Activated T-cell treated with anti-CD3 and anti-CD28 coated beads for 48 hours (primary cell): Measurements from ENCODE around the gene UBASH3B.

Experiments
- DNase-seq: peaks from one replicate; pipeline ENCODE4 v3.0.0-alpha.2; 2020; ENCODE audit warnings: low read depth

UBASH3B gene

DNA sequence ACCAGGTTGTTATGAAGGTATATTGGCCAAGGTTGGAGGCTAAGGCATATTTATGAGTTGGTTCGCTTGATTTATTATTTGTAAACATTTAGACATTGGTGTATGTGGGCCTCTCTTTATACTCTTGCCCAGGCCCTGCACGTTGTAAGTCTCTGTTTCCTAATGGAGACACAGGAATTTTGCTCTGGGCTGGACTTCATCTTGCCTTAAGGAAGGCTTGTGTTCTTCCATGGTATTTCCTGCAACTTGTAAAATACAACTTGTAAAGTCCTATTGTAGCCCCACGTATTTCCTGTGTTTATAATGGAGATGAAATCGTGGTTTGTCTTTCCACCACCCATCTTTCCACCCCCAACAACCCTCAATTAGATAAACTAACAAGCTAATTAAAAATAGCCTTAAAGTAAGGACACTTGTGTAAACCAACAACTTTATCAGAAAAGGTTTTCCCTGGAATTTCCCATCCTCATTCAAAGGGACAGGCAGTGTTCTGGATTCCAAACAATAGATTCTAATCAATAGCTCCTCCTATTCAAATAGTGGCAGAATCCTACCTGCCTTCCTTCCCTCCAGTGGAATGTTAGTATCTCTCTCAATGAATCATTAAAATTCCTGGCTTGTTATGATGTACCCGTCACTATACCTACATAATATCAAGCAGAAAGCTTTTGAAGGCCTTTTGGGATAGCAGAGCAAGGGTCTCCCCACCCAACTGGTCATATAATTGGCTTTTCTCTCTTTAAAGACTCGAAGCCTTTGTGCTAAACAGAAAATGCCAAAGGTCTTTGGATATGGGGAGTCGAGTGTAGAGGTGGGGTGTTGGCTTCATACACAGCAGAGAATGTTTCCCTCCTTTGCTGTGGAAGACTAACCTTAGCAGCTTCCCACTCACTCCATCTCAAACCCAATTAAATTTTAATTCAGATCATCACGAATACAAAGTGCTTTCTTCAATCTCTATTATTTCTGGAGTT, 77.1 kb downstream of the UBASH3B start:
- DNase-seq: no peak

DNA sequence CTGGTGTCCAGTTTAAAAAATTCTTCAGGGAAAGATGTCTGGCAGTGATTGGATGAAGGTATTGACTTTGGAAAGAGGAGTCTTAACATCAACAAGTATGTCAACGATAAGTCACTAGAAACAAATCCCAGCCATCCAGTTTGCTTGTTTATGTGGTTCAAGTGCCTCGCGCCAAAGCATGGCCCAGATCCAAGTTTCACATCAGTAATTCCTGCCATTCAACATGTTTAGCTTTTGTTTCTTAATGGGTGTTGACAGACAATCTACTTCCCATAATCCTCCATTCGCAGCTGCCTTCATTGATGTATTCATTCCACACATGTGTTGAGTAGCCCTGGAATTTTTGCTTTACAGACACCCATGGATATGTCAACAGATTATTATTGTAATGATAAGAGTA, 77.8 kb downstream of the UBASH3B start:
- DNase-seq: no peak

- DNase-seq: no peak
Observed at GRCh38 chr11:122734848-122735496, 79.5 kb downstream of the UBASH3B start.

DNA sequence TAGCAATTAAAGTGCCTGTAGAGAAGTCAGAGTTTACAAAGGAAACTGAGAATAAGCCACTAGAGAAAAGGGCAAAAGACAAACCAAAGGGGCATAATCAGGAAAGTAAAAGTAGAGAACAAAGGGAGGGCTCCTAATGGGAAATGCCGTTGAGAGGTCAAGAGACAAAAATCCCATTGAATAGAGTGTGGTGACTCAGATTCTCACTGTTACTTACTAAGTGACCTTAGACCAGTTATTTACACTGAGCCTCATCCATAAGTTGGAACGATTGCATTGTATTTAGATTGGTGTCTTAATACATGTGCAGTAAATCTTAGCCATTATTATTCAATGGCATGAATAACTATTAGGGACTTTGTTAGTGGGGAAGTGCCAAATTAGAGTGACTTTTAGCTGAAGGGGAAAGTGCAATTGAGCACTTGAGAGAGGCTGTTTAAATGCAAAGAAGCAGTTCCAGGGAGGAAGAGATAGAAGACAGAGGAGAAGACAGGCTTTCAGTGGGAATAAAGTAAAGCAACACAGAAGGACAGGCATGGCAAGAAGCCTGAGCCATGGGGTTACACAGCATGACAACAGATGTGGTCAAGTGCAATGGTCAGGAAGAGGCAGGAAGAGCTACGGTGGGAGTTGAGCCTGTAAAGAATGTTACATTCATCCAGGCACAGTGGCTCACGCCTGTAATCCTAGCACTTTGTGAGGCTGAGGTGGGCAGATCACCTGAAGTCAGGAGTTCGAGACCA, 82.6 kb downstream of the UBASH3B start:
- DNase-seq: no peak

GRCh38 chr11:122741613-122742300, 86.2 kb downstream of the UBASH3B start:
- no peak for DNase-seq

DNA sequence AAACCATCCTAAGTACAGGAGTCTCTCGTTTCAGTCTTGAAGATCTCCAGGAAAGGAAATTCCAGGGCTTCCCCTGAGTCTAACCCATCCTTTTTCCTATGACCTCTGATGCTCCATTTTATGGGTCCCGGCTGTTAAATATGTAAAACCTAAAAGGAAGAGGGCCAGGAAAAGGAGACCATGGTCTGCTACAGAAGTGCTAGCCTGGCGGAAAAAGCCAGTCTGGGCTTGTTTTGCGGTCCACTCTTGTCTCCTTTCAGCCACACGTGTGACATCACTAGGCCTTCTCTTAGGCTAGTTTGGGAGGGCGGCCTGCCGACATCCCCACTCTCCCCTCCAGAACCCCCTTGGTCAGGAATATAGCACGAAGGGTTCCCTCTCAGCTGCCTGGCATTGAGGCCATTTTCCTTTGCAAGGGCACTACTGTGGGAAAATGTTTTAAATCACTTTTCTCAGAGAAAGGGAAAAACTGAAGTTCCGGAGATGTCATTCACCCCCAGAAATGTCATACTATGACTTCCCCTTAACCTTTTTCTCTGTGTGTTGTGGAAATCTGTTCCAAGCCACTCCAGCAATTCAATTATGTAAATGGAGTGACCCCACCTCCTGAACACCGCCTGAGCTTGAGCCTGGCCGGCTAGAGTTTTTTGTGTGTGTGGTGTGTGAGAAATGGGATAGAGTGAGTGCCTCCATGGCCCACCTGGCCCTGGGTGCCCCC, 86.9 kb downstream of the UBASH3B start:
- no peak for DNase-seq

- DNase-seq: no peak
Observed at GRCh38 chr11:122743097-122743741, 87.7 kb downstream of the UBASH3B start.

DNA sequence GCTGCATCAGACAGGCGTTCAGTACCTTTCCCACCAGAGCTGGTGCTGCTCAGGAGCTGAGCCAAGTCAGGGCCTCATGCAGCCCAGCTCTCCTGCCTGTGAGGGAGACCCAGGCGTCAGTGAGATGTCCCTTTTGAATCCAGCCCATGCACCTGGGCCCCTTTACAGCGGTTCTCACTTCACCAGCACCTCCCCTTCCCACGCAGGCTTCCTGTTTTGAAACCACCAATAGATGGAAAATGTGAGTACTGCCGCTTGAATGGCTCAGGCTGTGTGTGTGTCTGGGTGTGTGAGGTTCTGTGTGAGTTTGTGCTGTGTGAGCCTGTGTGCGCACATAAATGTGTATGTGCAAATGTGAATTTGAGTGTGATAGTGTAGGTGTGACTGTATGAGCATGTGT, 88.4 kb downstream of the UBASH3B start:
- DNase-seq: peak; percentile 71

DNA sequence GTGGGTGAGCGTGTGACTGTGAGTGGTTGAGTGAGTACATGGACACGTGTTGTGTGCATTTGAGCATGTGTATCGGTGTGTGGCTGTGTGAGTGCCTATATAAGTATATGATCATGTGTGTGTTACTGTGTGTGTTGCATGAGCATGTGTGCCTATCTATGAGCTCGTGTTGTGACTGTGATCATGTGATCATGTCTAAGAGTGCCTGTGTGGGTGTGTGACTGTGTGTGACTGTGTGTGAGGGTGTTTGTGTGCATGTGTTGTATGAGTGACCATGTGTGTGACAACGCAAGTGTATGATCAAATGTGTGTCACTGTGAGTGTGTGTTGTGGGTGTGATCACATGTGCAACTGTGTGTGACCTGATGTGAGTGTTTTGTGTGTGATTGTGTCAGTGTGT, 88.8 kb downstream of the UBASH3B start:
- no peak for DNase-seq

GRCh38 chr11:122745111-122745510, 89.6 kb downstream of the UBASH3B start:
- DNase-seq: no peak

- DNase-seq: peak; percentile 54
Observed at GRCh38 chr11:122746050-122746478, 90.5 kb downstream of the UBASH3B start.

DNA sequence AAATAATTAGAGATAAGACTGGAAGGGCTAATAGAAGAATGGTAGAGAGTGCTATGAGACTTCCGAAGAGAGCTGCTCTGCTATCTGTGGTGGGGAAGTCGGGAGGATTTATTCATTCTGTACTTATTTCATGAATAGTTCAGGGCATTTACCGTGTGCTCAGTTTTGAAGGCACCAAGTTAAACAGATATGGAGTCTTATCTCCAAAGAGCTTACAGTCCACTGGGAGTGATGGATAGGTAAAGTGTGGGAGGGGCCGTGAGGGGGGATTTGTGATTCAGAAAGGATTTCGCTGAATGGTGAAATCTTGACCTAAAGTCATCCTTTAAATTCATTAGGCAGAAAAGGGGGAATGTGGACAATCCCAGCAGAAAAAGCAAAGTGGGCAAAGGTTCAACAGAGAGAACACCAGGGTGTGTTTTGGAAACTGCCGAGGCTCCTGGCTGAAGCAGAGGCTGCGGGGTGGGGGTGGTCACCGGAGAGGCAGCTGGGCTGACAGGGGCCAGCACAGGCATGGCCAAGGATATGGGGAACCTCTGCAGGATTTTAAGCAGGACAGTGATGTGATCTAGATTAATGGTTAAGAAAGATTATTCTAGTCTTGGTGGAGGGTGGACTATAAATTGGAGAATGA, 91.2 kb downstream of the UBASH3B start:
- no peak for DNase-seq

DNA sequence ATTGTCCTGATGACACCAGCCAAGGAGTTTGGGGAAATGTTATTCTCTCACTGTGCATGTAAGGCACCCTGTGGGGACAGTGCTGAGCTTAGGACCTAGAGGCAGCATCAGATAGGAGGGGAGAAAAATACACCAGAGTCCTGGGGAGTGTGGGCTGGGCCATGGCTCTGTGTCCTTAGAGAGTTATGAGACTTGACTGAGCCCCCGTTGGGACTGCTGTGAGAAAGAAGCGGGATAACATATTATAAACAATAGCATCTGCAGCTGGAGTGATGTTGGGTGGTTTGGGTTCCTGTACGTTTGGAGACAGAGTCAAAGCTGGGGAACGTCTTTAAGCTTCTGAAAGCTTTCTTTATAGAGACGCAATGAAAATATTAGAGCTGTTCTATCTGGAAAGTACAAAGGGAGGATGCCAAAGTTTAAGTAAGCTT, 91.8 kb downstream of the UBASH3B start:
- DNase-seq: no peak

- DNase-seq: no peak
Observed at GRCh38 chr11:122749005-122749687, 93.6 kb downstream of the UBASH3B start.

DNA sequence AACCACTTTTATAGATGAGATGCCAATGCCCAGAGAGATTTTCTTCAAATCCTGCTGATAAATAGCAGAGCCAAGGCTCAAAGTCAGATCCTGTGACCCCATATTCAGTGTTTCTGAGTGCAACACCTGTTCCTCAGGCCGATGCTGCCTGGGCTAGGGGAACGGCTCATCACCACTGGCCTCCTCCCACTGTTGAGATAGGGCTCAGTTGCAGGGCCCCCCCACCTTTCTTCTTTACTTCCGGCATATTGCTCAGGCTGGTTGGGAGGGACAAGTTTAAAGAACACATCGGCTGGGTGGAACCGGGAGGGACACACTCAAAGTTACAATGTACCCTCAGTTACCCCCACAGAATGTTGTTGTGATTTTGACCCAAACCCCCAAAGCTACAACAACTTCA, 94.5 kb downstream of the UBASH3B start:
- no peak for DNase-seq

DNA sequence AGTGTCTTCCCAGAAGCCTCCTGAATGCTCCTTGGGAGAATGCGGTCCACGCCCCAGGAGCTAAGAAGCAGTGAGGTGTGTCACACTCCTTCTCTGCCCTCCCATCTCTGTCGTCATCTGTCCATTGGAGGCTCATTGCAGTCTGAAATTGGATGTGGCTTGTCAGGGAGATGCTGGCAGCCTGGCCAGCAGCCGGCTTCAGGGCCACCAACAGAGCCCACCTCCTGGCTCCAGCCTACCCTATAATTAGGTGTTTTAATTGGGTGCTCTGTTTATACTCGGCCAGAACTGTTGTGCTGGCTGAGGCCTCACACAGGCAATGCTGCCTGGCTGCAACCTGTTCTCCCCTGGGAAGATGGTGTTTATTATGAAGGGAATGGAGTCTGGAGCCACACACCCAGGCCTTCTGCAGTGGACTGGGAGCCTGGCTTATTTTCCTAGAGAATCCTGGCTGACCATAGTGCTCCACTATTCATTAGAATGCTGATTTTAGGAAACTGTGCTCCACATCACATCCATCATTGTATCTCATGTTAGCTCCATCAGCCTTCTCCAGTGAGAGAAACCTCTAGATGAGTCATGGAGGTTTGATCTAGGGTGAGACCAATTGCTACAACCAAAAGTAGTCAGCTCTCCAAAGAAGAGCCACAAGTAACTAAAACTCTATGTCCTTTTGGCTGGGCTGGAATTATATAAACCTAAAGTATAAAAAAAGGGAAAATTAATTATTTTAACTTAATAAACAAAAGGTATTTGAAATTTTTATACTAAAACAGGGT, 96.0 kb downstream of the UBASH3B start:
- no peak for DNase-seq

- no peak for DNase-seq
Observed at GRCh38 chr11:122754028-122754427, 98.5 kb downstream of the UBASH3B start.

- DNase-seq: no peak
Observed at GRCh38 chr11:122754553-122755322, 99.2 kb downstream of the UBASH3B start.
